K562 (cell line): ENCODE results near the gene RGMB. TPM values are rescaled to one million over a fixed set of nuclear protein-coding genes. Genes with fewer than 3 reads are reported as not detected.

Experiments used
- ATAC-seq: fragments of 200-7000 bp; cut with Tn5 transposase; 3 replicates; pipeline ENCODE4 v1.9.1; 2020; ENCODE audit warnings: moderate library complexity
- BruUV-seq: library from RNA; stranded (reverse); fragments of 400-500 nt; replicated peaks from 2 replicates; lab custom pipeline; 2021; lab: Mats Ljungman, UMichigan
- CTCF ChIA-PET: fragments of 300-600 bp; formaldehyde crosslinking; extraction: SDS; loops from one replicate; lab custom pipeline; 2021; ENCODE audit warnings: low intra/inter-chr PET ratio; lab: Yijun Ruan, JAX
- POLR2A ChIA-PET: fragments of 300-600, 350-650 bp; sonication (Branson Sonifier 250); formaldehyde crosslinking; extraction: SDS; loops from one replicate; lab custom pipeline; 2021; ENCODE audit warnings: antibody characterized with exemption, inconsistent platforms; lab: Yijun Ruan, JAX
- DNase-seq, 4 experiments: peaks; one replicate each; pipeline versions ENCODE4 v3.0.0 to v3.0.0-alpha.2; 2011 to 2018; ENCODE audit warnings: low spot score in 3 of 4, mixed read lengths in 3 of 4; ENCODE audit errors: extremely low read depth in 1 of 4
- FAIRE-seq: peaks from 2 replicates; lab custom pipeline; 2011; peaks lifted over from hg19 to GRCh38; lab: Jason Lieb, UNC
- H2AFZ ChIP-seq: 2 replicates; pipeline ENCODE4 v1.6.0; 2011; ENCODE audit warnings: low read depth, low read length, control low read depth, inconsistent platforms
- H3K27ac ChIP-seq: fragments of 200-600 bp; 3 replicates; pipeline ENCODE4 v1.8.0; 2011; ENCODE audit warnings: low read depth, mild to moderate bottlenecking, control low read depth, inconsistent platforms, low read length, moderate library complexity, mixed read lengths; ENCODE audit errors: extremely low read depth
- H3K27me3 ChIP-seq, 2 experiments: fragments of 300-600 bp in 1 of 2; 2 replicates in 1 of 2; 3 replicates in 1 of 2; pipeline versions ENCODE4 v1.6.0 to v1.8.0; 2011; ENCODE audit warnings: inconsistent platforms in 2 of 2, low read length in 2 of 2, mild to moderate bottlenecking in 1 of 2, mixed read lengths in 1 of 2, moderate library complexity in 1 of 2; ENCODE audit not compliant: control insufficient read depth in 2 of 2, insufficient read depth in 2 of 2
- H3K36me3 ChIP-seq: fragments of 300-600 bp; 3 replicates; pipeline ENCODE4 v1.8.0; 2011; ENCODE audit warnings: mild to moderate bottlenecking, low read length, inconsistent platforms; ENCODE audit not compliant: control insufficient read depth, insufficient read depth
- H3K4me1 ChIP-seq, 2 experiments: fragments of 200-600 bp in 1 of 2; replicated peaks in 1 of 2; 2 replicates in 1 of 2; 3 replicates in 1 of 2; pipeline versions ENCODE4 v1.5.1 to v1.8.0; 2011; ENCODE audit warnings: inconsistent platforms in 2 of 2, low read length in 2 of 2, mild to moderate bottlenecking in 1 of 2, mixed read lengths in 1 of 2, moderate library complexity in 1 of 2; ENCODE audit not compliant: control insufficient read depth in 2 of 2, insufficient read depth in 2 of 2
- H3K4me2 ChIP-seq: 2 replicates; pipeline ENCODE4 v1.6.1; 2011; ENCODE audit warnings: low read length, control low read depth, inconsistent platforms, mixed read lengths; ENCODE audit not compliant: insufficient read depth
- H3K4me3 ChIP-seq: fragments of 200-600 bp; sonication (generic), shearing (Covaris generic); 2 replicates; pipeline ENCODE4 v1.5.1; 2016; ENCODE audit warnings: control low read depth, inconsistent platforms
- H3K79me2 ChIP-seq: fragments of 200-600 bp; 3 replicates; pipeline ENCODE4 v1.8.0; 2011; ENCODE audit warnings: low read length, inconsistent platforms; ENCODE audit not compliant: control insufficient read depth, insufficient read depth
- H3K9ac ChIP-seq, 2 experiments: 2 replicates each; pipeline versions ENCODE4 v1.6.0 to v1.6.1; 2011; ENCODE audit warnings: low read depth in 2 of 2, low read length in 2 of 2, control low read depth in 1 of 2, inconsistent platforms in 1 of 2, mild to moderate bottlenecking in 1 of 2, mixed read lengths in 1 of 2; ENCODE audit not compliant: insufficient read depth in 1 of 2
- H3K9me1 ChIP-seq: one replicate; pipeline ENCODE4 v1.6.0; 2011; ENCODE audit warnings: inconsistent platforms, mild to moderate bottlenecking, low read length, moderate library complexity; ENCODE audit not compliant: control insufficient read depth, insufficient read depth
- H3K9me3 ChIP-seq: replicated peaks from 2 replicates; pipeline ENCODE4 v1.5.1; 2011; ENCODE audit warnings: low read depth, low read length, inconsistent platforms; ENCODE audit not compliant: control insufficient read depth, insufficient read depth
- H4K20me1 ChIP-seq: replicated peaks from 2 replicates; pipeline ENCODE4 v1.6.1; 2011; ENCODE audit warnings: low read length, inconsistent platforms, mixed read lengths; ENCODE audit not compliant: control insufficient read depth, insufficient read depth
- CBFA2T3 ChIP-seq: fragments of 450-650 bp; IDR thresholded peaks from 2 replicates; pipeline ENCODE4 v1.6.1; 2017
- NFXL1 ChIP-seq: fragments of 450-650 bp; formaldehyde crosslinking; IDR thresholded peaks from 2 replicates; pipeline ENCODE4 v1.4.0; 2021; ENCODE audit warnings: mild to moderate bottlenecking
- RBM25 ChIP-seq: fragments of 200-400 bp; formaldehyde crosslinking; IDR thresholded peaks from 2 replicates; pipeline ENCODE4 v1.6.1; 2018; ENCODE audit warnings: low read length, low read depth, moderate library complexity; ENCODE audit not compliant: severe bottlenecking
- SUPT5H ChIP-seq: fragments of 450-650 bp; IDR thresholded peaks from 2 replicates; pipeline ENCODE4 v1.6.1; 2016
- TCF15 ChIP-seq: fragments of 250-450 bp; sonication (Bioruptor Pico); IDR thresholded peaks from 2 replicates; pipeline ENCODE4 v1.8.0; 2022; ENCODE audit warnings: moderate library complexity, mild to moderate bottlenecking, inconsistent platforms
- THRB ChIP-seq: fragments of 450-650 bp; formaldehyde crosslinking; conservative IDR thresholded peaks from 2 replicates; pipeline ENCODE4 v1.4.0; 2022; ENCODE audit warnings: mild to moderate bottlenecking, missing genetic modification characterization
- ZNF224 ChIP-seq: sonication (generic); formaldehyde crosslinking; IDR thresholded peaks from 2 replicates; pipeline ENCODE4 v1.8.0; 2022; ENCODE audit warnings: mild to moderate bottlenecking, missing genetic modification reagents
- ZNF512 ChIP-seq: IDR thresholded peaks from 2 replicates; pipeline ENCODE4 v1.6.1; 2016; ENCODE audit warnings: missing genetic modification characterization, missing compliant biosample characterization
- ZNF518B ChIP-seq: fragments of 250-450 bp; sonication (Bioruptor Pico); IDR thresholded peaks from 2 replicates; pipeline ENCODE4 v1.5.0; 2021; ENCODE audit warnings: mild to moderate bottlenecking, moderate library complexity
- ZSCAN32 ChIP-seq: fragments of 450-650 bp; formaldehyde crosslinking; IDR thresholded peaks from 2 replicates; pipeline ENCODE4 v1.4.0; 2020; ENCODE audit warnings: mild to moderate bottlenecking, moderate library complexity
- WGBS: fragments of 100-300 bp; shearing (Covaris generic); methylation state at CpG from one replicate; pipeline ENCODE4 v1.1.6; 2016; ENCODE audit warnings: low coverage, mixed read lengths; ENCODE audit not compliant: insufficient coverage; ENCODE audit errors: missing lambda C conversion rate; 5-methylcytosine and 5-hydroxymethylcytosine counted together
- in situ Hi-C: fragments of 300-500 bp; cut with MboI; formaldehyde crosslinking; loops from 4 replicates; pipeline ENCODE4 v1.15.0; 2018; ENCODE audit warnings: inconsistent platforms, mixed read lengths
- intact Hi-C: fragments of 100-400 bp; cut with micrococcal nuclease; formaldehyde crosslinking; loops from 2 replicates; pipeline ENCODE4 v1.14.2; 2022
- polyA plus RNA-seq, 8 experiments: library from polyadenylated mRNA; depleted of rRNA in 4 of 8; stranded (reverse) in 5 of 8; unstranded in 3 of 8; fragments of >200 nt; fragmentation: Nextera tagmentation in 2 of 8; fragmentation: Illumina TruSeq in 1 of 8; extraction: Ambion mirVana in 2 of 8; extraction: Trizol in 1 of 8; gene quantifications; 2 replicates each; pipeline versions ENCODE4 v1.2.1 to v1.2.3, GENCODE V29; 2011 to 2014; ENCODE audit warnings: inconsistent platforms in 1 of 8, missing spikeins in 1 of 8
- total RNA-seq, 7 experiments: library from RNA; depleted of rRNA in 6 of 7; stranded (reverse); fragments of >200 nt in 6 of 7; fragmentation: Illumina TruSeq in 2 of 7; extraction: Trizol in 2 of 7; gene quantifications; 2 replicates each; pipeline versions ENCODE4 v1.2.1 to v1.2.3, GENCODE V29; 2011 to 2021; ENCODE audit warnings: low replicate concordance in 1 of 7

RGMB gene
- total and polyA plus RNA-seq, 9 of the 15 experiments (the other 6 are each of a cell fraction or from before 2014, with no cell fraction given) = 0.03 to 0.38 TPM; not detected in 7

GRCh38 chr5:98757978-98758377 is 15.5 kb upstream of the RGMB start (continued):
- no peak for TF ChIP-seq THRB (CRISPR knock-in tag)
- TF ChIP-seq ZSCAN32 = no peak
- no peak for TF ChIP-seq SUPT5H
- no peak for TF ChIP-seq TCF15 (CRISPR knock-in tag)
- no peak for TF ChIP-seq ZNF512 (tag)

GRCh38 chr5:98763001-98763630 is 10.3 kb upstream of the RGMB start:
- Histone ChIP-seq H3K9ac (no peak overlapping the region), H3K36me3 (no peaks in the 10 kb centered on the region), H2AFZ (no peak overlapping the region), H3K79me2 (no peaks in the 10 kb centered on the region), H3K4me2 (no peak overlapping the region), H3K27ac (no peak overlapping the region), H3K4me1 (no peaks in the 10 kb centered on the region), H3K9me3 (no peaks in the 10 kb centered on the region), H3K4me3 (no peak overlapping the region), H3K27me3 (no peaks in the 10 kb centered on the region), H4K20me1 (no peaks in the 10 kb centered on the region), H3K9me1 (no peaks in the 10 kb centered on the region)
- POLR2A ChIA-PET = no interaction called here
- 0% methylated on average over 6 of the region's 6 CpGs for WGBS
- intact Hi-C loops (no loop called here), in situ Hi-C loops (no loop called here)
- FAIRE-seq = no peak
- CTCF ChIA-PET = no interaction called here
- no peak for ATAC-seq
- no TSS peak for BruUV-seq
- DNase-seq = no peak
- TF ChIP-seq CBFA2T3 = no peak
- no peak for TF ChIP-seq NFXL1
- TF ChIP-seq ZNF224 (CRISPR knock-in tag) = no peak
- no peak for TF ChIP-seq ZNF518B (CRISPR knock-in tag)
- no peak for TF ChIP-seq RBM25
